GM19193 (cell line): Measurements from ENCODE around the gene TMEM164.

ENCODE experiments used
- POLR2A ChIP-seq: IDR thresholded peaks from 4 replicates; pipeline ENCODE4 v1.6.1; 2011; ENCODE audit not compliant: insufficient read depth, insufficient read length; ENCODE audit errors: extremely low read depth

The TMEM164 gene

DNA sequence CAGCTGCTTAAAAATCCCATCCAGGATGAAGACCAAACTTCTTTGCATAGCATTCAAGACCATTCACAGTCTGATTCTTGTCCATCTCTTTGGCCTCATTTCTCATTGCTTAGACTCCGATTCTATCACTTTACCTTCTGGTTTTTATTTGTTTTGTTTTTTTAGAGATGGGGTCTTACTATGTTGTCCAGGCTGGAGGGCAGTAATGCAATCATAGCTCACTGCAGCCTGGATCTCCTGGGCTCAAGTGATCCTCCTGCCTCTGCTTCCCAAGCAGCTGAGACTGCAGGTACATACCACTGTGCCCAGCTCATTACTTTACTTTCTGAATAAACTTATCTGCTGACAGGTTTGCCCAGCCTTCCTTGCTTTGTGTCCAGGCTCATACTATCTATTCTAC, 152.8 kb downstream of the TMEM164 start:
- TF ChIP-seq POLR2A = no peak

DNA sequence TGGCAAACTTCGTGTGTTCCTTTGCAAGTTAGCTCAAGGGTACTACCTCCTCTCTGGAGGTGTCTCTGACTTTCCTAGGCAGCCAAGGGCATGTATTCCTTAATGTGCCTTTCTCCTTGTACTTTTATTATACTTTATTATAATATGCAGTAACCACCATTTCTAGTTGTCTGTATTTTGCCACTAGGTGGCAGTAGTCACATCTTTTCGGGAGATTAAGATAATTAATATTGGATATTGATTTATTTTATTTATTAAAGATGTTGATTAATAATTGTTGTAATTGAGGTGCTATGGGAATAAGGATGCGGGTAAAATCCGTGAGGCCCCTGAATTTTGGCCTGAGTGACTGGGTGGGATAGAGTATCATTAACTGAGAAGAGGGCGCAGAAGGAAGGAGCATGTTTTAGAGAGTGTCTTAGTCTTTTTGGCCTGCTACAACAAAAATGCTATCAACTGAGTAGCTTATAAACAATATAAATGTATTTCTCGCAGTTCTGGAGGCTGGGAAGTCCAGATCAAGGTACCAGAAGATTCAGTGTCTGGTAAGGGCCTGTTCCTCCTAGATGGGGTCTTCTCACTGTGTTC, 153.3 kb downstream of the TMEM164 start:
- TF ChIP-seq POLR2A = no peak

DNA sequence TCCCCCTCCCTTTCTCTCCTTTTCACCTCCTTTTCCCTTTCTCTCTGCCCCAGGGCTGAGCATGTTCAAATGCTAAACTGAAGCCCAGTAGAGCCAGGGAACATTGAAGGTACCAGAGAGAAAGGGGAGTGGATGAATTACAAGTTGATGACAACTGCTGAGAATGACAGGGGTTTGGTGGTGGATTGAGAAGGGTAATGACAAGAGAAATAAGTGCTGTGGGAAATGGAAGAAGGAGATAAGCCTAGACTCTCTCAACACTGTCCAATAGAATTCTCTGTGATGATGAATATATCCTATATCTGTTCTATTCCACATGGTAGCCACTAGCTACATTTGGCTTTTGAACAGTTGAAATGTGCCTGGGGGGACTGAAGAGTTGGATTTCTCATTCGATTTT, 154.5 kb downstream of the TMEM164 start:
- no peak for TF ChIP-seq POLR2A

DNA sequence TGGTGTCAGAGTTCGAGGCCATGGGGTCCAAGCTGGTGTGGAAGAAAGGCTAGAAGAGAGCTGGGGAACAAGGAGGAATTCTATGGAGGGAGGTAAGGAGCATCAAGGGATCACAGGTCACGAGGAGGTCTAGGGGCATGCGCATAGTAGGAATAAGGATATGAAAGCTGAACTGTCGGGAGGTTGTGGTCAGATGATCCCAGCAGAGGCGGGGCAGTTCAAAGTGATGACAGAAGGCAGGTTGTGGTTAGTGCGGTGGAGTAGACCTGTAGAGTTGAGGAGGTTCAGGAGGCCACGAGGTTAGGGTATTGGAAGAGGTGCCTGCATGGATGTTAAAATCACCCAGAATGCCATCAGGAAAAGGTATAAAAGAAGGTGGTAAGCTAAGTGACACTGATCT, 156.3 kb downstream of the TMEM164 start:
- no peak for TF ChIP-seq POLR2A

- TF ChIP-seq POLR2A = no peak
Observed at GRCh38 chrX:110159865-110160264, 157.0 kb downstream of the TMEM164 start.

DNA sequence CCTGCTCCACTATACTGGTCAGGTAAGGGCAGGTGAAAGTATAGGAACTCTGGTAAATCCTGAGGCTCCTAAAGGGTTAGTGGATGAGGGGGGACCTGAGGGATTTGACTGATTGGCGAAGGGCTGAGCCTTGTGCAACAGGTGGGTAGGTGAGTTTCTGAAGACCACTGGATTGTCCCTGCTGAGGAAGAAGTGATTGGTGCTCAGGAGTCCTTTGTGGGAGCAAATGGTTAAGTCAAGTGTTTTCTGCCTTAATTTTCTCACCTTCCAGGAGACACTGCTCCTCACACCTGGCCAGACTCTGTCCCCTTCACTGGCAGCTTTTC, 158.4 kb downstream of the TMEM164 start:
- no peak for TF ChIP-seq POLR2A

GRCh38 chrX:110162131-110162530, 159.2 kb downstream of the TMEM164 start:
- no peak for TF ChIP-seq POLR2A

- no peak for TF ChIP-seq POLR2A
Observed at GRCh38 chrX:110162867-110163266, 160.0 kb downstream of the TMEM164 start.

- TF ChIP-seq POLR2A = no peak
Observed at GRCh38 chrX:110163488-110163887, 160.6 kb downstream of the TMEM164 start.

- TF ChIP-seq POLR2A = no peak
Observed at GRCh38 chrX:110167952-110168451, 165.1 kb downstream of the TMEM164 start.

DNA sequence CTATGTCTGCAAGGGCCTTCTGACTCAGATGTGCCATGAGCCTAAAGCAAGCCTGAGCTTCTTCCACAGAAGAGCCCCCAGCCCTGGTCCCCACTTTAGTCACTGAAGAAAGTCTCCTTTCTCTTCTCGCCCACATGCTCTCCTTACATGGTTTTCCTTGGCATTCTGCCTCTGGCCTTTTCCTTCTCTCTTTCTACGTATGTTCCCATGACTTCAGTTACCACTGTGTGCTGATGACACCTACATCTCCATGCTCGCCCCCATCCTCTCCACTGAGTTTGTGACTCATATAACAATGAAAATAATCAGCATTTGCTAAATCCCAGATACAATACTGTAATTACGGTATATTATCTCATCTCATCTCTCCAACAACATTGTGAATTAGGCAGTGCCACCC, 165.7 kb downstream of the TMEM164 start:
- no peak for TF ChIP-seq POLR2A

GRCh38 chrX:110170029-110170428, 167.1 kb downstream of the TMEM164 start:
- TF ChIP-seq POLR2A = no peak

GRCh38 chrX:110171442-110171841, 168.5 kb downstream of the TMEM164 start:
- no peak for TF ChIP-seq POLR2A

DNA sequence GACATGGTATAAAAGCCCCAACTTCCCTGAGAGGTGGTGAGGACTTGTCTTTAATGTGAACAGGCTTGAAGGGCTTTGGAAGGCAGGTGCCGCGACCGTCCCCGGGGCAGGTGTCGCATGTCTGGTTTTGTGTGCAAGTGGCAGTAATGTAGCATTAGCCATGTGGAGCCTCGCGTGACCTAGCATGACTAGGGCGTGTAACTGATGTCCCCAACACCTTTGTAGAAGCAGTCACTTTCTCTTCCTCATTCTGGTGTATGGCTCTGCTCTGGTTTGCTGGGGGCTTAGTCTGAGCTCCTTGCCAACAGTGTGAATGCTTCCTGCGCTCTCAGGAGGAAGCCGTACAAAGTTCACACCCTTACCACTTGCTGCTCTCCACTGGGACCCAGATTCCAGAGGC, 169.3 kb downstream of the TMEM164 start:
- TF ChIP-seq POLR2A = no peak

GRCh38 chrX:110173192-110174175, 170.6 kb downstream of the TMEM164 start:
- no peak for TF ChIP-seq POLR2A

DNA sequence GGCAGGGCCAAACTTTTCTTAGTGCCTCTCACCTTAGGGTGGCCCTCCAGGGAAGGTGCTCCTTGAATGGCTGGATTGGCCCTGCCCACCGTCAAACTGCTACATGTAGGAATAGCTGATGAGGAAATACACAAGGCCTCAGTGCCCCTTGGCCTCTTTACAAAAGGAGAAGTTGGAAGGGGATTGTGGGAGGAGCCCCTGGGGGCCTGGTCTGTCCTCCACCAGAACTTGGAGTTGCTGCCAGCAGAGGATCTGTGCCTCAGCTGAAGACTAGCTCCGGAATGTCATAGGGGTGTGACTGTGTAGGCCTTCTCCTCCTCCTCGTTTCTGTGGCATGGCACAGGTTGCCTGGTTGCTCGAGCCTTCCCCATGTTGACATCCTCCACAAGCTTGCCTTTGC, 172.2 kb downstream of the TMEM164 start:
- no peak for TF ChIP-seq POLR2A
